NCI-H1105 treated with DMSO at 0.1 percent for 48 hours (cell line): ENCODE data around the gene ROR2.
"Not testable (repeated sequence)": the region's sequence is repeated elsewhere in the genome, so short reads cannot be mapped to it uniquely, and the experiment has no call there.

Experiments
- DNase-seq: peaks from one replicate; lab custom pipeline; 2025; lab: John Stamatoyannopoulos, UW

ROR2 gene

DNA sequence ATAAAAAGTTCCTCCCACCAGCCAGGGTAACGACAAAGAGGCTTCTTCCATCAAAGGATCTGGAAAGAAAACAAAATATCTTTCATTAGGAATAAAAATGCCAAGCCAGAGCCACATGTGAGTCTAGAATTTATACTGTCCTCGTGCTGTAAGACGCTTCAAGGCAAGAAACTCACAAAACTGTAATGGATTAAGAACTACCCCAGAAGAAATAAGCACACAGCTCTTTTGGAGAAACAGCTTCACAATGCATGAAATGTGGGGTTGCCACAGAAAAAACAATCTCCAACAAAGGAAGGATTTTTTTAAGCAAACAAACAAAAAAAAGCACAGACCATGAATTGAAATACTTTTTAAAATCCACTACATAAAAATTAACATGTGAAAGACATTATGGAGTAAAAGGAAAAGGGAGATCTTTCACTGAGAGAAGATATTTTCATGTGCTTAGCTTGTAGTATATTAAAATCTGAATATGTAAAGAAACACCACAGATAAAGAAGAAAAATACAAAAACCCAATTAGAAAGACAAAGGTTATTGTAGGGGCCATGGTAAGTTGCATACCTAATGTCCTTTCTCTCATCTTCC is 385.9 kb downstream of the ROR2 start:
- DNase-seq = no peak

DNA sequence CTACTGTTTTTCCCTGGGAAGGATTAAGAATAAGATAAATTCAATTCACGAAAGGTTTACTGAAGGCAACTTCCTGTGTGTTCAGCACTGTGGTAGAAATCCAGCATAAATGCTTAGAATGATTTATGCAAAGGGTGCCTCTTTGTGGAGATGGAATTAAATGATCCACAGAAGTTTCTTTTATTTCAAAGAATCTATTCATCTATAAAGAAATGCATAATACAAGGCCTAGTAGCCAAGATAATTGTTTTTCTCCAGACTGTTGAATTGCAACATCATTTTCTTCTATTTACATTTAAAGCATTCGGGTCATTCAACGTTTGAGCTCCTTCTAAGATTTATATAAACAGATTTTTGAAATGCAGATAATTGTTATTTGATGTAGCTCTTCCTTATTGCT is 387.6 kb downstream of the ROR2 start:
- no peak for DNase-seq

DNA sequence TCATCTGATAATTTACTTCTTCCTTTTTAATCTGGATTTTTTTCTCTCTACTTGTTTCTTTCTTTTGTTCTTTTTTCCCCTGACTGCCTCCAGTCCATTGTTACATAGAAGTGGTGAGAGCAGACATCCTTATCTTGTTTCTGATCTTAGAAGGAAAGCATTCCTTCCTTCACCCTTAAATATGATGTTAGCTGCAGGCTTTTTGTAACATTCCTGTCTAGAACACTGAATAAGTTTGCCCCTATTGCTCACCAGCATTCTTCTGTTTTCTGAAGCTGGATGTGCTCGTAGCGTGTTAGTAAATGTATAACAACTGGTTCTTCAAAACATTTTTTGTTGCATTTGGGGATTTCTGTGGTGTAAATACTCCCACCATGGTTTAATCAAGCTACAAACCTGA is 389.7 kb downstream of the ROR2 start:
- no peak for DNase-seq

DNA sequence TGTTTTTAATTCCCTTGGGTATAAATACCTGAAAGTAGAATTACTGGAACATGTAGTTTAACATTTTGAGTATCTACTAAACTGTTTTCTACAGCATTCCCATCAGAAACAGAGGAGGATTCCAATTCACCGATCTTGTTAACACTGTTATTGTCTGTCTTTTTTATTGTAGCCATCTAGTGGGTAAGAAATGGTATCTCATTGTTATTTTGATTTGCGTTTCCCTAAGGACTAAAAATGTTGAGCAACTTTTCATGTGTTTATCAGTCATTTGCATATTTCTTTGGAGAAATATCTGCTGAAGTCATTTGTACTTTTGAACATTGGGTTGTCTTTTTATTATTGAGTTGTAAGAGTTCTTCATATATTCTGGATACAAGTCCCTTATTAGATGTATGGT is 391.1 kb downstream of the ROR2 start:
- no peak for DNase-seq

DNA sequence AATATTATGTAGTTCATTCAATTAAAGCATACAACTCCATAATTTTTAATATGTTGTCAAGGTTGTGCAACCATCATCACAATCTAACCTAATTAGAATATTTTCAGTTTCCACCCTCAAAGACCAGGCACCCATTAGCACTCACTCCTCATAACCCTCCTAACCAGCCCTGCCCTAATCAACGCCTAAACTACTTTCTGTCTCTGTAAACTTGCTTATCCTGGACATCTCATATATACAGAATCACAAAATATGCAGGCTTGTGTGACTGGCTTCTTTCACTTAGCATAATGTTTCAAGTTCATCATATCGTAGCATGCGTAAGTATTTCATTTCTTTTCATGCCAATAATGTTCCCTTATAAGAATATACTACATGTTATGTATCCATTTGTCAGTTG is 391.6 kb downstream of the ROR2 start:
- no peak for DNase-seq

DNA sequence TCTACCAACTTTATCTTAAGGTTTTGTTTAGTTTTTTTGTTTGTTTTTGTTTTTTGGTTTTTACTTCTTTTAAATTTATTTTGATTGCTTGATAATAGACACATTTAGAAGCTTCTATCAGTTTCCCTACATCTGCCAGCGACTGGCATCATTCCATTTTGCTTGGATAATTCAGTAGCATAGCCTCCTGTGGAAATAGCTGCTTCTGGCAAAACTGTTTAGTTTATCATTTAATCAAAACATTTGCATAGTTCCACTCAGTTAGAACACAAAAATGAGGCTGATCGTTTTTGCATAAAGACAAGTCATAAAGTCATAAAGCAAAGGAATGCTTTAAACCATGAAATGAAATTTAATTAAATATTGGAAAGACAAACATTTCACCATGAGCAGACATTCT is 392.7 kb downstream of the ROR2 start:
- no peak for DNase-seq

DNA sequence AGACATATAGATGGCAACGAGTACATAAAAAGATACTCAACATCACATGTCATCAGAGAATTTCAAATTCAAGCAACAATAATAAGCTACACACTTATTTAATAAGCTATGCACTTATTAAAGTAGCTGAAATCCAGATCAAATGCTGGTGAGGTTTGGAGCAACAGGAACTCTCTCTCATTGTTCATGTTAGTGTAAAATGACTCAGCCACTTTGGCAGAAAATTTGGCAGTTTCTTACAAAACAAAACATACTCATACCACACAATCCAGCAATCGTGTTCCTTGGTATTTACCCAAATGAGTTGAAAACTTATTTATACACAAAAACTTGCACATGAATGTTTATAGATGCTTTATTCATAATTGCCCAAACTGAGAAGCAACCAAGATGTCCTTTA is 394.9 kb downstream of the ROR2 start:
- DNase-seq = no peak

DNA sequence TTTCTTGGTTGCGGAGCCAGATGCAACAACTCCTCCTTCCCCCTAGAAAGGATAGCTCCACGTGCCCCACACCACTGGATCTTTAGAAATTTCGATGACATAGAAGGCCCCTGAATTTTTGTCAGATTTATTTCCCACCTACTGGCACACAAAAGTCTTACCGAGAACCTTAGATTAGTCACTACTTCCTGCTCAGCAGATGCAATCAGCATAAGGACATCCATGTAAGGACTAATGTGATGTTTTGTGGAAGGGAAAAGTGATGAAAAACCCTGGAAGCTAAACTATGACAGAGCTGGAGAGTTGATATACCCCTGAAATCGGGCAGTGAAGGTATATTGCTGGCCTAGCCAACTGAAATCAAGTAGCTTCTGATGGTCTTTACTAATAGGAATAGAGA is 400.9 kb downstream of the ROR2 start:
- DNase-seq = no peak

DNA sequence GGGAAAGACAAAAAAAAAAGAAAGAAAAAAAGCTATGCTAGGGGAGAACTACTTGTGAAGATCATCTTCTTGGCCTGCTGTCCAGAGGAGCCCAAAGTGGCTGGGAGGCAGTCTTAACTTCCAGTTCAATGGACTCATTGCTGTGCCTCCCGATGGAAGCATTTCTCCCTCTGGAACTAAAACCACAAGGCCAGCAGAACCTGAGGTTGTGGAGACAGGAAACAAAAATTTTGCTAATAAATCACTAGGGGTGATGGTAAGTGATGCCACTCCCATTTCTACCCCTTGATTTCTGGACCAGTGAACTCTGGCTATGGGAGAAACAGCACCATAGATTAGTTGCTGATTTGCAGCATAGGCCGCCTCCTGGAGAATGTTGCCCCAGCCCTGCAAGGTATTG is 402.9 kb downstream of the ROR2 start:
- no peak for DNase-seq

DNA sequence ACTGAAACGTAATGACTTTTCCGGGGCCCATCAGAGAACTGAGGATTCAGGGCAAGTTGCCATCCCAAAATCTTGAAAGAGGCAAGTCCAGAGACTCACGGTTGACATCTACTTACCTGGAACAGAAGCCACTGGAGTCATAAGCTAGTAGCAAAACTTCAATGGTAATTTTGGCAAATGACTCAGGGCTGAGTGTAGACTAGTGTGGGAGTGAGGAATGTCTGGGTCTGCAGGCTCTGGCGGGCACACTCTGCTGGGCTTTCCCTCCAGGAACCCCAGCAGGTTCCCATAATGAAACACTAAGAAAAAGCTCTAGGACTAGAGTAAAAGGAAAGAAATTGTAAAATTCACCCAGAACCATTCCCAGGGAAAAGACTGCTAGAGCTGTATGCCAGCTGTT is 403.5 kb downstream of the ROR2 start:
- no peak for DNase-seq

DNA sequence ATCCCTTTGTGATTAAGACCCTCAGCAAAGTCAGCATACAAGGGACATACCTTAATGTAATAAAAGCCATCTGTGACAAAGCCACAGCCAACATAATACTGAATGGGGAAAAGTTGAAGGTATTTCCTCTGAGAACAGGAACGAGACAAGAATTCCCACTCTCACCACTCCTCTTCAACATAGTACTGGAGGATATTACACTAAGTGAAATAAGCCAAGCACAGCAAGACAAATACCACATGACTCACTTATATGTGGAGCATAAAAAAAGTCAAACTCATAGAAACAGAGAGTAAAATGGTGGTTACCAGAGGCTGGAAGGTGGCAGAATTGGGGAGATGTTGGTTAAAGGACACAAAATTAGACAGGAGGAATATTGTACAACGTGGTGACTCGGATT is 408.3 kb downstream of the ROR2 start:
- DNase-seq = no peak

DNA sequence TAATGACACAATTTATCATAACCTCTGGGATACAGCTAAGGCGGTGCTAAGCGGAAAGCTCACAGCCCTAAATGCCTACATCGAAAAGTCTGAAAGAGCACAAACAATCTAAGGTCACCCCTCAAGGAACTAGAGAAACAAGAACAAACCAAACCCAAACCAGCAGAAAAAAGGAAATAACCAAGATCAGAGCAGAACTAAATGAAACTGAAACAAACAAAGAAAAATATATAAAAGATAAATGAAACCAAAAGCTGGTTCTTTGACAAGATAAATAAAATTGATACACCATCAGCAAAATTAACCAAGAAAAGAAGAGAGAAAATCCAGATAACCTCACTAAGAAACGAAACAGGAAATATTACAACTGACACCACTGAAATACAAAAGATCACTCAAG is 409.5 kb downstream of the ROR2 start:
- not testable (repeated sequence) for DNase-seq

DNA sequence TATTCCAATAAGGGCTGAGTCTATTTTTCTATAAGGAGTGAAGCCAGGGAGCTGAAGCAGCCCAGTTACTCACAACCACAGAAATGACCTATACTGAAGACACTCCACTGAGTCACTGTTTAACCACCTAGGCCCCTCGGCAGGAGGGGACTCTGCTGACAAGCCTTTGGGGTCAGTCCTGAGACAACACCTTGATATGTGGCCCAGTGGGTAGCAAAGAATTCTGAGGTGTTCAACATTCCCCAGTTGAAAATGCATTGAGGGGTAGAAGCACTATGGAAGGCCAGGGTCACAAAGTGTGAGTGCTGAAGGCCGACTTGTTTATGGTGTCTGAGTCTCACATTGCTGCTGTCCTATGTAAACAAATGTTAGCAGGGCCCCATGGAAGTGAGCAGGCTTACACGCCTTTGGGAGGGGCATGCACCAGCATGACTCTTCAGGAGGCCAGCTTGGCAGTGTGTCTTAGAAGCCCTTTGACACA is 413.8 kb downstream of the ROR2 start:
- DNase-seq = no peak

DNA sequence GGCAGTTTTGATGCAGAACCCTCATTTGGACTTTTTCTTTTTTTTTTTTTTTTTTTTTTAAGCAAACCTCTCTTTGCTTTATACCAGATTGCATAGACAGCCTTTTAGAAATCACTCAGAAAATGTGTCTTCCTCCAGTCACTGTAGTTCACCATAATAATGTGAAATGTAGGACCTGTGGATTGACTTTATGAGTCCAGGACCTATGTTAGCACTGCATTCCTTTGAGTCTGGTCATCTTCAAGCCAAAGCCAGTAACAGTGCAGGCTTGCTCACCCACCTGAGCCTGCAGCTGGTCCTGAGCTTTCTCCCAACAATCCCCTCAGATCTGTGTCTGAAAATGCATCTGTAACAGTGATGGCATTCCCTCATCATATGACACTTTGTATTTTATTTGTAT is 415.7 kb downstream of the ROR2 start:
- DNase-seq = no peak

DNA sequence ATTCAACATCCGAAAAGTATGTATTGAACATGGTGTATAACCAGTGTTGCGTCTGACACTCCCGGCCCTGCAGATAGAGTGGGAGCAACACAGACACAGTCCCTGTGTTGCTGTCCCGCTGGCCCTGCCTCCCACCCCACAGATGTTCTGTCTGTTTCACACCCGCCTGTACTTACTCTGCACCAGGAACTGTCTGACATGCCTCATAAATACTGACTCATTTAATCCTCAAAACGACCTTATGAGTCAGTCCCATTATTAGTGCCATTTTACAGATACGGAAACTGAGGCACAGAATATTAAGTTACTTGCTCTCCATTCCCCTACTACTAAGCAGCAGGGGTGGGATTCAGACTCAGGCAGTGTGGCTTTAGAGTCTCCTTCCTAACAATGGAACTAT is 416.6 kb downstream of the ROR2 start:
- no peak for DNase-seq

DNA sequence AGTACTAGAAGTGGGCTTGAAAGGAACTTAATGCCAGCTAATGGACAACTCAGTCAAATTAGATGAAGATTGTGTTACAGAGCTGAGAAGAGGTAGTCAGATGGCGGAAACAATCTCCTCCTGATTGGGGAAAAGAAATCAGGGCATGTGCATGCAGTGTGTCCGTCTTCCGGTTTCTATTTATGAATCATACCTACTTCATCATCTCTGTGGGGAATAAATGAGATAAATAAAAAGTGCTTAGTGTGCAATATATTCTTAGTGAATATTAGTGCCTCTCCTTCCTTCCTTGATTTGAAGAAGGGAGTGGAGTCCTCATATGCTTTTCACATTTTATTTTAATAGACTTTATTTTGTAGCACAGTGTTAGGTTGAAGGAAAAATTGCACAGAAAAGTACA is 417.7 kb downstream of the ROR2 start:
- DNase-seq = no peak

DNA sequence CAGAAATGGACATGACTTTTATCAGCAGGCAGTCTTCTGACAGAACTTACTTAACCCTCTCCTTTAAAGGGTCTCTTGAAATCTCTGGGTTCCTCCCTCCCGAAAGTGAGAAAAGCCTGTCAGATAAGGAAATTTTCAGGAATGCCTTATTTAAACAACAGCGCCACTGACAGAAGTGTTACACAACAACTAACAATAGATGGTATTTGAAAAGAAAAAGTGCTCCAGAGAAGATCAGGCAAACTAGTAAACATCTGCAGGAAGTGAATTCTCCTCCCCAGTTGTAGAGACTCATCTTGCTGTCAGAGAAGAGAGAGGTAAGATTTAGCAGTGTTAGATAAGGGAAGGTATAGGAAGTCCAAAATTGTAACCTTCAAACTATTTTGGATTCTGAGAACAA is 419.2 kb downstream of the ROR2 start:
- no peak for DNase-seq

DNA sequence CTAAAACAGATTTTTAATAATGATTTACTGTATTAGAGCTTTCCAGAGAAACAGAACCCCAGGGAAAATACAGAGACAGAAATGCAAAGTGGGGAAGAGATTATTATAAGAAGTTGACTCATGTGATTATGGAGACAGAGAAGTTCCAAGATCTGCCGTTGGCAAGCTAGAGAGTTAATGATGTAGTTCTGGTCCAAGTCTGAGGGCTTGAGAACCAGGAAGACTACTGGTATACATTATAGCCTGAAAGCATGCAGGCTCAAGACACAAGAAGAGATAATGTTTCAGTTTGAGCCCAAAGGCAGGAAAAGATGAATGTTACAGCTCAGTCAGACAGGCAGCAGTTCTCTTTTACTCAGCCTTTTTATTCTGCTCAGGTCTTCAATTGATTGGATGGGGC is 427.5 kb downstream of the ROR2 start:
- DNase-seq = no peak

DNA sequence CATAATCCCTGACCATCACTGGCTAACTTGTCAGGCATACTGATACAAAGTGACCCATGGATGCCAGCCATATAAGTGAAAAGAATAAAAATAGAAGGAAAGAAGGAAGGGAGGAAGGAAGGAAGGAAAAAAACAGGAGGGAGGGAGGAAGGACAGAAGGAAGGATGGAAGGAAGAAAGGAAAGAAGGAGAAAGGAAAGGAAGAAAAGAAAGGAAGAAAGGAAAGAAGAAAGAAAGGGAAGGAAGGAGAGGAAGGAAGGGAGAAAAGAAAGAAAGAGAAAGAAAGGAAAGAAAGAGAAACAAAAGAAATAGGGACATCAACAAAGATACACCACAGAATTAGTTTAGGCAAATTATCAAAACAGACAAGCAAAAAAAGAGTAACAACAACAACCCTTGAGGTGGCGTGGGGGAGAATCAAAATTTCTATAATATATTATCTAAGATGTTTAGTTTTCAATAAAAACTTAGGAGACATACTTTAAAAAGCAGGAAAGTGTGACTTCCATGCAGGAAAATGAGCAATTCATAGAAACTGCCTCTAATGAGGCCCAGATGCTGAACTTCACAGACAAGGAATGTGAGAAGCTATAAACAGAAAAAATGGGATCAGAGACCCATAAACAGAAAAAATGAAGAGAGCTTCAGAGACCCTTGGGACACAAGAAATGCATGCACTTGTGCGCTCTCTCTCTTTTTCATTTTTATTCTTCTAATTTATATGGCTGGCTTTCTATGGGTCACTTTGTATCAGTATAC is 430.3 kb downstream of the ROR2 start:
- no peak for DNase-seq

DNA sequence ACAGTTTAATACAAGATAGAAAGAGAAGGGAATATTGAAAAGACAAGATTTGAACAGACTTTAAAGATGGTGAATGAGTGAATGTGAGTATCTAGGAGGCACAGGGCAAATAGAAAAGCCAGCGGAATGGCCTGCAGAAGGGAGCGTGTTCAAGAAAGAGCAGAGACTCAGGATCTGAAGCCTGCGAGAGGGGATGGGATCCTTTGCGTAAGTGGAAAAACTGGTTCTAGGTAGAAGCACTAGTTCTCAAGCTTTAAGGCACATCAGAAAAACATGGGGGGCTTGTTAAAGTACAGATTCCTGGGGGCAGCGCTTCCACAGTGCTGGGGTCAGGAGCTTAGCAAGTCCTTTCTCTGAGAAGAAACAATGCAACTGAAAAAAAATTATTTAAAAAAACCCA is 431.6 kb downstream of the ROR2 start:
- DNase-seq = no peak

DNA sequence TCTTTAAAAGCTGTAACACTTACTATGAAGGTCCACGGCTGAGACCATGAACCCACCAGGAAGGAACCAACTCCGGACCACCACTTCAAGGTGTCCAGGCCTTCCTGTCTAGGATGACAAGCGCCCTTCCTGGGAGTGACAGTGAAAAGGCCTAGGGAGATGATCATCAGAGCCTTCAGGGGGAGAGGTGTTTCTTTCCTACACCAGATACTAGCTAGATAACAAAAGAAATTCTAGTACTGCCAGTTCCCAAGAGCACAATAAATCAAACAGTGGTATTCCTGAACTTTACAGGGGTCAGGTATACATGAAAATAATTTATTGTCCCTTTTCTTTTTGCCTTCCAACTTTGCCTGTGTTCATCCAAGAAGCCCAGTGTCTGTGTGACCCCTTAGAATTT is 432.2 kb downstream of the ROR2 start:
- no peak for DNase-seq

DNA sequence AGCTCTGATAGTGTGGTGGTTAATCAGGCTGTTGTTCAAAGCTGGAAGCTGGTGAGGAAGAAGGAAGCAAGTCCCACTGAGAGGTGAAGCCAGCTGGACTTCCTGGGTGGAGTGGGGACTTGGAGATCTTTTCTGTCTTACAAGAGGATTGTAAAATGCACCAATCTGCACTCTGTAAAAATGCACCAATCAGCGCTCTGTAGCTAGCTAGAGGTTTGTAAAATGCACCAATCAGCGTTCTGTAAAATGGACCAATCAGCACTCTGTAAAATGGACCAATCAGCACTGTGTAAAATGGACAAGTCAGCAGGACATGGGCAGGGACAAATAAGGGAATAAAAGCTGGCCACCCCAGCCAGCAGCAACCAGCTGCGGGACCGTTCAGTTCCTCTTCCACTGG is 432.7 kb downstream of the ROR2 start:
- DNase-seq = not testable (repeated sequence)

DNA sequence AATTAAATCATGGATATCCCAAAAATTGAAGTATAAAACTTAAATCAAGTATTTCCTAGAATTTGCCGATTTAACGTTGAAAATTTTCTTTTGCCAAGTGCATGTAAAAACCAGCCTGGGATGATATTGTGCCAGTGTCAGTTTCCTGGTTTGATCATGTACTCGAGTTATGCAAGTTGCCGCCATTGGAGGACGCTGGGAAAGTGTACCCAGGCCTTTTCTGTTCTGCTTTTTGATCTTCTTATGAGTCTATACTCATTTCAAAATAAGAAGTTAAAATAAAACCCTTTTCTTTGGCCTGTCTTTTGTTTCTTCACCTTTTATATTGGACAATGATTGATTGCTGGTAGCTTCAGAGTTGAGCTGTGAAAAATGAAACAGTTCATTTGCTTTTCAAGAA is 433.3 kb downstream of the ROR2 start:
- DNase-seq = no peak

DNA sequence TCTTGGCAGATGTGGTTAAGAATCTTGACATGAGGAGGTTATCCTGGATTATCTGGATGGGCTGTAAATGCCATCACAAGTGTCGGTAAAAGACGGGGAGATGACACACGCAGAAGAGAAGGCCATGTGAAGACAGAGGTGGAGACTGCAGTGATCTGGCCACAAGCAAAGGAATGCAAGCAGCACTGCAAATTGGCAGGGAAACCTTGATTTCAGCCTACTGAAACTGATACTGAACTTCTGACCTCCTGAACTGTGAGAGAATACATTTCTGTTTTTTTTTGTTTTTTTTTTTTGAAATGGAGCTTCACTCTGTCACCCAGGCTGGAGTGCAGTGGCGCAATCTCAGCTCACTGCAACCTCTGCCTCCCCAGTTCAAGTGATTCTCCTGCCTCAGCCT is 433.9 kb downstream of the ROR2 start:
- DNase-seq = no peak
